ENCODE results near the gene SIRT4. TPM values are rescaled to one million over a fixed set of nuclear protein-coding genes. Genes with fewer than 3 reads are reported as not detected.

Gene SIRT4
- total and polyA plus RNA-seq, 2 of the 8 experiments (the other 6 are each of a cell fraction or from before 2014, with no cell fraction given), result 3.8 to 4.1 TPM

GRCh38 chr12:120324841-120325417, 22.8 kb downstream of the SIRT4 start (continued):
- TF ChIP-seq, protein P1, sequence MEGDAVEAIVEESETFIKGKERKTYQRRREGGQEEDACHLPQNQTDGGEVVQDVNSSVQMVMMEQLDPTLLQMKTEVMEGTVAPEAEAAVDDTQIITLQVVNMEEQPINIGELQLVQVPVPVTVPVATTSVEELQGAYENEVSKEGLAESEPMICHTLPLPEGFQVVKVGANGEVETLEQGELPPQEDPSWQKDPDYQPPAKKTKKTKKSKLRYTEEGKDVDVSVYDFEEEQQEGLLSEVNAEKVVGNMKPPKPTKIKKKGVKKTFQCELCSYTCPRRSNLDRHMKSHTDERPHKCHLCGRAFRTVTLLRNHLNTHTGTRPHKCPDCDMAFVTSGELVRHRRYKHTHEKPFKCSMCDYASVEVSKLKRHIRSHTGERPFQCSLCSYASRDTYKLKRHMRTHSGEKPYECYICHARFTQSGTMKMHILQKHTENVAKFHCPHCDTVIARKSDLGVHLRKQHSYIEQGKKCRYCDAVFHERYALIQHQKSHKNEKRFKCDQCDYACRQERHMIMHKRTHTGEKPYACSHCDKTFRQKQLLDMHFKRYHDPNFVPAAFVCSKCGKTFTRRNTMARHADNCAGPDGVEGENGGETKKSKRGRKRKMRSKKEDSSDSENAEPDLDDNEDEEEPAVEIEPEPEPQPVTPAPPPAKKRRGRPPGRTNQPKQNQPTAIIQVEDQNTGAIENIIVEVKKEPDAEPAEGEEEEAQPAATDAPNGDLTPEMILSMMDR (IDR thresholded peaks at IDR 0.05; ENCODE audit: control extremely low read depth in 1 of 3, insufficient read depth in 1 of 3, low read depth in 1 of 3, low read length in 3 of 3), result no peak
- TF ChIP-seq CHD7 (IDR thresholded peaks at IDR 0.05; ENCODE audit: insufficient replicate concordance, low read length), result no peak
- TF ChIP-seq CTBP2 (IDR thresholded peaks at IDR 0.05; ENCODE audit: borderline replicate concordance, insufficient read depth, insufficient read length, low read length), result no peak
- TF ChIP-seq, protein P2, sequence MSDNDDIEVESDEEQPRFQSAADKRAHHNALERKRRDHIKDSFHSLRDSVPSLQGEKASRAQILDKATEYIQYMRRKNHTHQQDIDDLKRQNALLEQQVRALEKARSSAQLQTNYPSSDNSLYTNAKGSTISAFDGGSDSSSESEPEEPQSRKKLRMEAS (IDR thresholded peaks at IDR 0.05), result no peak
- TF ChIP-seq RFX5 (IDR thresholded peaks at IDR 0.05; ENCODE audit: borderline replicate concordance, low read depth, low read length), result no peak

All from H1 (cell line).